Mononuclear cell (primary cell): Measurements from ENCODE around the gene FDXACB1. TPM values are rescaled to one million over a fixed set of nuclear protein-coding genes. Genes with fewer than 3 reads are reported as not detected.

Experiments used
- H3K27me3 ChIP-seq: 2 replicates; pipeline ENCODE4 v1.6.0; 2011; ENCODE audit warnings: low read length, control low read depth; ENCODE audit not compliant: insufficient read depth
- H3K4me1 ChIP-seq: 2 replicates; pipeline ENCODE4 v1.5.1; 2011; ENCODE audit warnings: mild to moderate bottlenecking, low read length, control low read depth; ENCODE audit not compliant: insufficient read depth
- H3K4me3 ChIP-seq: 2 replicates; pipeline ENCODE4 v1.5.1; 2011; ENCODE audit warnings: mild to moderate bottlenecking, low read length, moderate library complexity
- H3K9me3 ChIP-seq: 2 replicates; pipeline ENCODE4 v1.5.1; 2011; ENCODE audit warnings: low read depth, mild to moderate bottlenecking, control low read depth, low read length
- total RNA-seq: library from RNA; depleted of rRNA; stranded (reverse); fragments of >200 nt; gene quantifications from one replicate; pipeline ENCODE4 v1.2.3, GENCODE V29; 2012

Gene FDXACB1
- total RNA-seq, 1 donor = 2.0 TPM

DNA sequence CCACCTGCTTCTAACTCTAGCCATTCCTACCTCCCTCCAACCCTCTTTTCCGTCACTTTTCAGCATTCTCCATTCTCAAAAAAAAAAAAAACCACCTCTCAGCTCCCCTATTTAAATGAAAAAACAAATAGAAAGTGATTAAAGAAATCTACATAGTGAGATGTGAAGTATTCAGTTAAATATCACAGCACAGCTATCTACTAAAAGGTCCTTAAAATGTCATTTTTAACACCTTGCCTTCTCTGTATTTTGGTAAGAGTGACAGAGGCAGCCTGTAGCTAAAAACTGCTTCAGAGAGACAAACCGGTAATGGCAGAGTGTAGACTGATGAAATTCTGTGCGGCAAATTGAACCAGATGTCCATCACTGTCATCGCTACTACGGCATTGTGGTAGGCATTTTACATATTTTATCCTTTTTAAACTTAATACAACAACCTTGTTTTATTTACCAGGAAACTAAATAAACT, 7.2 kb downstream of the FDXACB1 start:
- no peaks in the 10 kb centered on the region for H3K27me3 ChIP-seq
- peaks cover 19% of the 10 kb centered on the region for H3K4me1 ChIP-seq
- peak overlapping the region; percentile 75 for H3K4me3 ChIP-seq
- H3K9me3 ChIP-seq = no peaks in the 10 kb centered on the region

DNA sequence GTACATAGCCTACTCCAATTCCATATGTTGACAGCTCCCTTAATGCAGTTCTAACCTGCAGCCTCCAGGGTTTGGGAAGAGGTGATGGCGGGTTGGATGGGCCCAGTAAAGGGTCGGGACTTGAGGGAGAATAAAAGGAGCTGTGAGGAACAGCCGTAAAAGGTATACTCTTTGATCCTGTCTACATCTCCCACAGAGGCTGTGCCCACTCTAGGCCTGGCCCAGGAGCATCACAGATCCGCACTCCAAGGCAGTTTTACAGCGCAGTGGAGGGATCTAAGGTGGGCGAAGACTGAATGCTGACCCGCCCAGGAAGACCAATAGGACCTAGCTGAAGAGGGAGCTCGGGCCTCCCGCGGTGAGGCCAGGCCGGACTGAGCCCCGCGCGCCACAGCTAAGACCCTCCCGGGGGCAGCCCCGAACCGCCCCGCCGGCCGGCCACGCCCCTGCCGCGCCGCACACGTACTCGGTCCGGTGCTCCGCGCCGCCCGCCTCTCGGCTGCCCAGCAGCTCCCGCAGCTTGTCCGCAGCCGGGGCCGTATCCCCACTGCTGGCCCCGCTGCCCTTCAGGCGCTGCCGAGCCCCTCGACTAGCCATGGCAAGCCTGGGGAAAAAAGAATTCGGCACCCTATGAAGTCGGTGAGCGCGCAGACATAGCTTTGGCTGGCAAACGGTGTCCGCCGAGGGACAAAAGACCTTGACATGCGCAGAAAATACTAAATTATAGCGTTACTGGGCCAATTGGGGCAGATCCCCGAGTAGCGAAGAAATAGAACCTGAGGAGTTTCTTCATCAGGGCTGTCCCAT, 7.9 kb downstream of the FDXACB1 start, which contains the start of gene ALG9:
TSS of gene ALG9 (minus strand) at position 696 of the 807 bp plus-strand sequence. CDS start at position 597, 99 bp downstream.
- Histone ChIP-seq H3K9me3 (no peaks in the 10 kb centered on the region), H3K4me1 (peaks cover 19% of the 10 kb centered on the region), H3K27me3 (no peaks in the 10 kb centered on the region), H3K4me3 (peak within 1 kb of the TSS; percentile 75)

- Histone ChIP-seq H3K4me1 (peaks cover 19% of the 10 kb centered on the region), H3K9me3 (no peaks in the 10 kb centered on the region), H3K4me3 (peak overlapping the region; percentile 75), H3K27me3 (no peaks in the 10 kb centered on the region)
These were observed 8.5 kb downstream of the FDXACB1 start for GRCh38 chr11:111870522-111870885.

GRCh38 chr11:111870113-111870512, 8.9 kb downstream of the FDXACB1 start:
- no peaks in the 10 kb centered on the region for H3K27me3 ChIP-seq
- H3K9me3 ChIP-seq = no peaks in the 10 kb centered on the region
- peaks cover 19% of the 10 kb centered on the region for H3K4me1 ChIP-seq
- no peak overlapping the region for H3K4me3 ChIP-seq

DNA sequence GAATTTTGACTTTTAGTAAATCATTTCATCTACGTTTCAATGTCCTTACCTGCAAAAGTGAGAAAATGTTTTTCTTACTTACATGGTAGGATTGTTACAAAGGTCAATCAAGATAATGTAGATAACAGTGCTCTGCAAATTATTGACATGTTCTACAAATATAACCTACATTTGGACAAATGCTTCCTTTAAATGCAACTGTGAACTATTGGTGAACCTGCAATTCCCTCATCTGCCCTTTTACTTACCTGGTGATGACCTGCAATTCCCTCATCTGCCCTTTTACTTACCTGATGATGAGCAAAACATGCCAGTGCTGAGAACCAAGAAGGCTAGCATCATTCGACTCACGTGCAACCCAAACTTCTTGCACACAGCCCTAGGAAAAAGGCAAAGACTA, 18.7 kb downstream of the FDXACB1 start:
- Histone ChIP-seq H3K27me3 (no peaks in the 10 kb centered on the region), H3K4me3 (no peak overlapping the region), H3K9me3 (no peaks in the 10 kb centered on the region), H3K4me1 (no peaks in the 10 kb centered on the region)

DNA sequence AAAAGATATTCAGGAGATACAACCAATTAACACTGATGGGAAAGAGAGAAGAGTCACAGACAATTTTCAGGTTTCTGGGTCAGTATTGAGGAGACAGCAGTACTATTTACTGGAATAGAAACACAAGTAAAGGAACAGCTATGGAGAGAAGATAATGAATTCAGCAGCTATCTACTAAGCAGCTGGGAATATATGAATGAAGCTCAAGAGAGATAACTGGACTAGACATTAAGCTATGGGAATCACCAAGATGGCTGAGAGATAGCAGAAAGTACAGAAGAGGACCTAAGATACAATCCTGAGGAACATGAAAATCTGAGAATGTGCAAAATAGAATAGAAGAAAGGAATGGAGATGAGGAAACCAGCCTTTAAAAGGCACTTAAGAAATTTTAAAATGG, 23.5 kb downstream of the FDXACB1 start:
- no peaks in the 10 kb centered on the region for H3K9me3 ChIP-seq
- H3K4me1 ChIP-seq = no peaks in the 10 kb centered on the region
- H3K4me3 ChIP-seq = no peak overlapping the region
- H3K27me3 ChIP-seq = no peaks in the 10 kb centered on the region

- no peaks in the 10 kb centered on the region for H3K9me3 ChIP-seq
- H3K4me3 ChIP-seq = no peak overlapping the region
- peaks cover 8% of the 10 kb centered on the region for H3K4me1 ChIP-seq
- H3K27me3 ChIP-seq = no peaks in the 10 kb centered on the region
These were observed 26.9 kb downstream of the FDXACB1 start for GRCh38 chr11:111852103-111852502.

GRCh38 chr11:111851636-111852035, 27.3 kb downstream of the FDXACB1 start:
- no peaks in the 10 kb centered on the region for H3K27me3 ChIP-seq
- no peak overlapping the region for H3K4me3 ChIP-seq
- no peaks in the 10 kb centered on the region for H3K9me3 ChIP-seq
- peaks cover 13% of the 10 kb centered on the region for H3K4me1 ChIP-seq

- Histone ChIP-seq H3K4me1 (peaks cover 18% of the 10 kb centered on the region), H3K27me3 (no peaks in the 10 kb centered on the region), H3K9me3 (no peaks in the 10 kb centered on the region), H3K4me3 (no peak overlapping the region)
These were observed 27.9 kb downstream of the FDXACB1 start for GRCh38 chr11:111851067-111851466.

DNA sequence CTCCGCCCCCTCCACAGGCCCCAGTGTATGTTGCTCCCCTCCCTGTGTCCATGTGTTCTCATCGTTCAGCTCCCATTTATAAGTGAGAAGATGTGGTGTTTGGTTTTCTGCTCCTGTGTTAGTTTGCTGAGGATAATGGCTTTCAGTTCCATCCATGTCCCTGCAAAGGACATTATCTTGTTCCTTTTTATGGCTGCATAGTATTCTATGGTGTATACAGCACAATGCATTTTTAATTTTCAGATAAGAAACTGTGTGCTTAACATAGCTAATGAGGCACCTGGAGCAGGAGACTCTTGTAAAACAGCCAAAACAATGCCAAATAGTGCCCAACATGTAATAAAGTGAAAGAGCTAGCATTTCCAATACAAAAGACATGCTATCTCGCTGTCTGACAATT, 29.3 kb downstream of the FDXACB1 start:
- no peaks in the 10 kb centered on the region for H3K9me3 ChIP-seq
- no peaks in the 10 kb centered on the region for H3K27me3 ChIP-seq
- no peak overlapping the region for H3K4me3 ChIP-seq
- H3K4me1 ChIP-seq = peaks cover 33% of the 10 kb centered on the region

- no peaks in the 10 kb centered on the region for H3K27me3 ChIP-seq
- H3K9me3 ChIP-seq = no peaks in the 10 kb centered on the region
- H3K4me3 ChIP-seq = no peak overlapping the region
- H3K4me1 ChIP-seq = peaks cover 46% of the 10 kb centered on the region
These were observed 32.3 kb downstream of the FDXACB1 start for GRCh38 chr11:111846636-111847035.

GRCh38 chr11:111846063-111846462, 32.9 kb downstream of the FDXACB1 start:
- H3K4me1 ChIP-seq = peaks cover 46% of the 10 kb centered on the region
- H3K9me3 ChIP-seq = no peaks in the 10 kb centered on the region

GRCh38 chr11:111845276-111846028, 33.5 kb downstream of the FDXACB1 start:
- Histone ChIP-seq H3K9me3 (no peaks in the 10 kb centered on the region), H3K27me3 (no peaks in the 10 kb centered on the region), H3K4me1 (peaks cover 46% of the 10 kb centered on the region), H3K4me3 (no peak overlapping the region)

More at GRCh38 chr11:111846063-111846462, 32.9 kb downstream of the FDXACB1 start:
- Histone ChIP-seq H3K4me3 (no peak overlapping the region), H3K27me3 (no peaks in the 10 kb centered on the region)

DNA sequence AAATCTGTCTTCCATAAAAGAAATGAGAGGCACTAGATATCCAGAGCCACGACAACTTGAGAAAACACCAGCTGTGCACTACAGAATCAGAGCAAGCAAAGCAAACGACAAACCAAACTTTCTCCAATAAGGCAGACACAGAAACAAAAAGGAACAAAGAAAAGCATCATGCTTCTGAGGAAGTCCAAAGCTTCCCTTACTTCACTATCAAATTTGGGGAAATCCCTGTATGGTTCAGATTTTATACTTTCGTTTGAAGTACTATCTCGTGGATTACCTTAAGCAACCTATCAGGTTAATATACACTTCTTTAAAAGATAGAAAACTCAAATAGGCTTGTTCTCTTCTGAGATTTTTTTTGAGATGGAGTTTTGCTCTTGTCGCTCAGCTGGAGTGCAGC, 35.3 kb downstream of the FDXACB1 start:
- H3K27me3 ChIP-seq = no peaks in the 10 kb centered on the region
- H3K4me3 ChIP-seq = no peak overlapping the region
- H3K9me3 ChIP-seq = no peaks in the 10 kb centered on the region
- H3K4me1 ChIP-seq = peaks cover 46% of the 10 kb centered on the region

GRCh38 chr11:111841370-111842053, 37.5 kb downstream of the FDXACB1 start:
- no peaks in the 10 kb centered on the region for H3K9me3 ChIP-seq

More at GRCh38 chr11:111841370-111842053, 37.5 kb downstream of the FDXACB1 start:
- Histone ChIP-seq H3K27me3 (no peaks in the 10 kb centered on the region), H3K4me1 (peaks cover 32% of the 10 kb centered on the region), H3K4me3 (no peak overlapping the region)
